Esophagus muscularis mucosa (tissue), 4 donors: Measurements from ENCODE around the gene NOL4. TPM values are rescaled to one million over a fixed set of nuclear protein-coding genes. Genes with fewer than 3 reads are reported as not detected.
"Not testable (repeated sequence)": the region's sequence is repeated elsewhere in the genome, so short reads cannot be mapped to it uniquely, and the experiment has no call there.

Experiments
- DNase-seq: peaks from one replicate; pipeline ENCODE4 v3.0.0-alpha.2; 2017; ENCODE audit errors: extremely low spot score
- H3K27ac ChIP-seq, 4 donors: fragments of 200-600 bp; sonication (generic); replicated peaks in 1 of 4; 1 replicate in 3 of 4; 2 replicates in 1 of 4; pipeline ENCODE4 v1.5.1; 2016 to 2019; ENCODE audit warnings: mild to moderate bottlenecking in 1 of 4
- H3K27me3 ChIP-seq, 4 donors: fragments of 200-600 bp; sonication (generic); one replicate each; pipeline versions ENCODE4 v1.5.1 to v1.6.0; 2016 to 2019
- H3K36me3 ChIP-seq, 4 donors: fragments of 200-600 bp; sonication (generic); one replicate each; pipeline ENCODE4 v1.5.1; 2016 to 2019
- H3K4me1 ChIP-seq, 4 donors: fragments of 200-600 bp; sonication (generic); one replicate each; pipeline ENCODE4 v1.5.1; 2016 to 2019
- H3K4me3 ChIP-seq, 4 donors: fragments of 200-600 bp; sonication (generic); 1 replicate in 2 of 4; 2 replicates in 2 of 4; pipeline ENCODE4 v1.5.1; 2016 to 2019; ENCODE audit warnings: mild to moderate bottlenecking in 4 of 4, moderate library complexity in 1 of 4
- H3K9me3 ChIP-seq, 4 donors: fragments of 200-600 bp; sonication (generic); 1 replicate in 3 of 4; 2 replicates in 1 of 4; pipeline ENCODE4 v1.5.1; 2016 to 2019
- EP300 ChIP-seq: sonication (generic); formaldehyde crosslinking; IDR thresholded peaks from one replicate; pipeline ENCODE4 v1.6.1; 2017; ENCODE audit warnings: antibody characterized with exemption
- POLR2A ChIP-seq: fragments of 450-650 bp; IDR thresholded peaks from one replicate; pipeline ENCODE4 v1.6.1; 2017; ENCODE audit warnings: antibody characterized with exemption, moderate library complexity, mild to moderate bottlenecking, low read depth
- POLR2AphosphoS5 ChIP-seq, 2 donors: sonication (generic); formaldehyde crosslinking; IDR thresholded peaks; one replicate each; pipeline ENCODE4 v1.6.1; 2017; ENCODE audit warnings: antibody characterized with exemption in 2 of 2
- WGBS: methylation state at CpG from one replicate; pipeline ENCODE4 v1.1.5; 2018; 5-methylcytosine and 5-hydroxymethylcytosine counted together
- intact Hi-C: fragments of 100-400 bp; cut with DNase I; formaldehyde crosslinking; loops from one replicate; pipeline ENCODE4 v1.15.1; 2023
- total RNA-seq, 4 donors: library from RNA; depleted of rRNA; stranded (reverse); fragments of >200 nt; gene quantifications; one replicate each; pipeline versions ENCODE4 v1.1.0 to v1.2.1, GENCODE V29; 2016
- TF ChIP-seq, protein P1 (sequence below), 3 experiments: fragments of 200-600 bp in 2 of 3; fragments of 450-650 bp in 1 of 3; sonication (generic) in 2 of 3; IDR thresholded peaks; one replicate each; pipeline ENCODE4 v1.5.1; 2017 to 2019; ENCODE audit warnings: antibody characterized with exemption in 3 of 3, mild to moderate bottlenecking in 2 of 3, moderate library complexity in 1 of 3

NOL4 gene
- not detected for total RNA-seq

- H3K4me1 ChIP-seq: peaks cover 18 to 37% (median 36%) of the 10 kb centered on the region in 4 donors
- no peak for DNase-seq
- 1% methylated on average over 29 of the region's 56 CpGs for WGBS
- H3K27ac ChIP-seq: no peak within 1 kb of the TSS
- H3K27me3 ChIP-seq: peaks cover 6 to 72% (median 31%) of the 10 kb centered on the region in 4 donors
- no peaks in the 10 kb centered on the region for H3K9me3 ChIP-seq
- peak within 1 kb of the TSS; percentile 48 to 60 (median 51) for H3K4me3 ChIP-seq
- no peaks in the 10 kb centered on the region for H3K36me3 ChIP-seq
- TF ChIP-seq EP300 (no peak), POLR2A (no peak), POLR2AphosphoS5 (IDR thresholded peaks at IDR 0.05) (no peak)
- TF ChIP-seq, protein P1, sequence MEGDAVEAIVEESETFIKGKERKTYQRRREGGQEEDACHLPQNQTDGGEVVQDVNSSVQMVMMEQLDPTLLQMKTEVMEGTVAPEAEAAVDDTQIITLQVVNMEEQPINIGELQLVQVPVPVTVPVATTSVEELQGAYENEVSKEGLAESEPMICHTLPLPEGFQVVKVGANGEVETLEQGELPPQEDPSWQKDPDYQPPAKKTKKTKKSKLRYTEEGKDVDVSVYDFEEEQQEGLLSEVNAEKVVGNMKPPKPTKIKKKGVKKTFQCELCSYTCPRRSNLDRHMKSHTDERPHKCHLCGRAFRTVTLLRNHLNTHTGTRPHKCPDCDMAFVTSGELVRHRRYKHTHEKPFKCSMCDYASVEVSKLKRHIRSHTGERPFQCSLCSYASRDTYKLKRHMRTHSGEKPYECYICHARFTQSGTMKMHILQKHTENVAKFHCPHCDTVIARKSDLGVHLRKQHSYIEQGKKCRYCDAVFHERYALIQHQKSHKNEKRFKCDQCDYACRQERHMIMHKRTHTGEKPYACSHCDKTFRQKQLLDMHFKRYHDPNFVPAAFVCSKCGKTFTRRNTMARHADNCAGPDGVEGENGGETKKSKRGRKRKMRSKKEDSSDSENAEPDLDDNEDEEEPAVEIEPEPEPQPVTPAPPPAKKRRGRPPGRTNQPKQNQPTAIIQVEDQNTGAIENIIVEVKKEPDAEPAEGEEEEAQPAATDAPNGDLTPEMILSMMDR (IDR thresholded peaks at IDR 0.05): peak in 1 of 3 experiments; percentile 9
- intact Hi-C loops: no loop called here
Observed at GRCh38 chr18:34224423-34225217, at the start of gene NOL4. Gene NOL4 (minus strand): TSS chr18:34224913. CDS start chr18:34223253, 1,660 bp downstream.

DNA sequence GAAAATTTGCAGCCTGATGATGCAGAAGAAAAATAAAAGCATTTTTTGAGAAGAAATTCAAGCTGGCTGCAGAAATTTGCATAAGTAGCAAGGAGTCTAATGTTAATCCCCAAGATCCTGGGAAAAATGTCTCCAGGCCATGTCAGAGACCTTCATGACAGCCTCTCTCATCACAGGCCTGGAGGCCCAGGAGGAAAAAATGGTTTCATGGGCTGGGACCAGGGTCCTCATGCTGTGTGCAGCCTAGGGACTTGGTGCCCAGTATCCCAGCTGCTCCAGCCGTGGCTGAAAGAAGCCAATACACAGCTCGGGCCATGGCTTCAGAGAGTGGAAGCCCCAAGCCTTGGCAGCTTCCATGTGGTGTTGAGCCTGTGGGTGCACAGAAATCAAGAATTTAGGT, 41.3 kb upstream of the NOL4 start:
- 80% methylated on average over 1 of the region's 2 CpGs for WGBS
- intact Hi-C loops, H3K4me1 ChIP-seq, H3K27me3 ChIP-seq, DNase-seq, H3K36me3 ChIP-seq, H3K4me3 ChIP-seq, H3K27ac ChIP-seq: not testable (repeated sequence)
- peaks cover 0 to 14% (median 4%) of the 10 kb centered on the region in 4 donors for H3K9me3 ChIP-seq

DNA sequence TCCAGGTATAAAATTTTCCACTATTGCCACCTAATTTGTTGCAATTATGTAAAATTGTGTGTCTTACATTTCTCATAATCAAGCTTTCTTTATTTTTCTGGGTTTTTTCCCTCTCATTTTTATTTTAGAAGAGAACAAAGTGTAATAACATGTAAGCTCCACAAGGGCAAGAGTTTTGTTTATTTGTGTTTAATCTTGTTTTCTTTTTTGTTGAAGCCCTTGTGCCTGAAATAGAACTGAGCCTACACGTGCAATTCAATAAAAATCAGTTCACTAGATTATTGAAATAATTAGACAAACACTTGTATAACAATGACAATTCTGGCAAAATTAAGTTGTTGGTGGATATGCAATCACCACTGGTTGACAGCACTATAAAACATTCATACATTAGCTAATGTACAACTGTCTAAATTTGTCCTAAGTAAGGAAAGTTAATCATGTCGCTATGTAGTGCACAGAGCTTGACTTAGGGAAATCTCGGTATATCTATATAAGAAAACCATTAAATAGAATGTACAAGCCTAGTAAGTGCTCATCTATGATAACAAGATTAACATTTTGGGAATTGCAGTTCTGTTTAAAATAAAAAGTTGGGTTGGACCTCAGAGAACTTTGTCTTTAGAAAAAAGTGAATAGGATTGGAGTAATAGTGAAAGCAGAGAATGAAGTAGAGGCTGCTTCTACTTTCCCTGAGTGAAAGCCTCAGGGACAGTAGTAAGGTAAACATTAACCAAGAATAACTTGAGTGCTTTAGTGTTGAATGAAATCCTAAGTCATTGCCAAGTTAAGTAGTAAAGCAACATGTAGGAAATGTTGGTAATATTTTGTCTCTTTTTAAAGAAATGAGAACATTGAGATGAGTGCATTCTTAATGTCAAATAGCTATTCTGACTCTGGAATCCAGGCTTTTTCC, 37.4 kb upstream of the NOL4 start:
- intact Hi-C loops: no loop called here
- no peak for TF ChIP-seq POLR2A
- TF ChIP-seq, protein P1 (IDR thresholded peaks at IDR 0.05): no peak
- TF ChIP-seq POLR2AphosphoS5 (IDR thresholded peaks at IDR 0.05): no peak
- no peak for TF ChIP-seq EP300
- Histone ChIP-seq H3K36me3 (no peaks in the 10 kb centered on the region), H3K27ac (no peak overlapping the region), H3K9me3 (peaks cover 0 to 8% (median 3%) of the 10 kb centered on the region in 4 donors), H3K4me3 (no peak overlapping the region), H3K27me3 (no peaks in the 10 kb centered on the region), H3K4me1 (no peaks in the 10 kb centered on the region)
- WGBS: 67% methylated on average over 3 of the region's 3 CpGs
- DNase-seq: no peak

DNA sequence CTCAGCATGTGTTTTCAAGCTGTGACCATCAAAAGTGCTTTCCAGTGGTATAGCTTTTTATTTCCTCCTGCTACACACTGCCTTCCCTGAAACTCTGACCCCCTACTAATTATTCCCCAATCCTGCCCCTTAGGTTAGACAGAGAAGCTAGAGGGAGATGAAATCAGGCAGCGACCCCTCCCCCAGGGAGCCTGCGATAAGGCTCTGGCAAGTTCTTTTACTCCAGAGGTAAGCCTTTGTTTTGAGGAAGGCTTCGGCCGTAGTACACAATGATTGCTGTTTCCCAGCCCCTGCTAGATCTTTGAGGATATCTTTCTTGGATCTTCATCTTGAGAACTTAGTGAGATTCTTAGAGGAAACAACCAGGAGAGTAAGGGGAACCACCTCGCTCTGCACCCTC, 33.5 kb upstream of the NOL4 start:
- Histone ChIP-seq H3K27ac (no peak overlapping the region), H3K27me3 (no peaks in the 10 kb centered on the region), H3K9me3 (no peaks in the 10 kb centered on the region), H3K4me3 (no peak overlapping the region), H3K36me3 (no peaks in the 10 kb centered on the region), H3K4me1 (no peaks in the 10 kb centered on the region)
- intact Hi-C loops: no loop called here
- 64% methylated on average over 5 of the region's 5 CpGs for WGBS
- TF ChIP-seq EP300 (no peak), POLR2AphosphoS5 (IDR thresholded peaks at IDR 0.05) (no peak), POLR2A (no peak)
- TF ChIP-seq, protein P1 (IDR thresholded peaks at IDR 0.05): no peak
- DNase-seq: no peak

DNA sequence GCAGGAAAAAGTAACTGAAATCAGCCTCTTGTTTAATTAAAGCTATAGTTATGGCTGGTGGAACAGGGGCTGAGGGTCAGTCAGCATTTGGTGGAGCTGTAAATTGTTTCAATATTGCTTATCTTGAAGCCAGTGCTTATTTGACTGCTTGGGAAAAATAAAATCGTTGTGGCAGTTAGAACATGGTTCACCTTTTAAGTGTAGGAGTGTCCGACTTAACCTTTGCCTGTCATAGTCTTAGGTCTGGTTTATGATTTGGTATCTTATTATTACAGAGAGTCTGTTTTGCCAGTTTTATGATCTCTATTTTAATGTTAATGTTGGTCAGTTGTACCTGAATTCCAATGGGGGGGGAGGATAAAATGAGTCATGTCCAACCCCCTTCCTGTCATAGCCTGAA, 27.2 kb upstream of the NOL4 start:
- 91% methylated on average over 2 of the region's 2 CpGs for WGBS
- TF ChIP-seq POLR2A: no peak
- Histone ChIP-seq H3K9me3 (peaks cover 0 to 10% (median 4%) of the 10 kb centered on the region in 4 donors), H3K4me1 (no peaks in the 10 kb centered on the region), H3K4me3 (no peak overlapping the region), H3K27me3 (no peaks in the 10 kb centered on the region), H3K36me3 (no peaks in the 10 kb centered on the region), H3K27ac (no peak overlapping the region)
- intact Hi-C loops: no loop called here
- DNase-seq: no peak
